Fibroblast of the aortic adventitia (primary cell): ENCODE data around the gene HOXD9. TPM values are rescaled to one million over a fixed set of nuclear protein-coding genes. Genes with fewer than 3 reads are reported as not detected.

Source experiments
- DNase-seq: peaks from one replicate; pipeline ENCODE4 v3.0.0-alpha.2; 2010; ENCODE audit warnings: low read depth
- H3K4me3 ChIP-seq: 2 replicates; pipeline ENCODE4 v1.5.1; 2011; ENCODE audit warnings: low read depth, mild to moderate bottlenecking, control low read depth, low read length, moderate library complexity
- total RNA-seq: library from RNA; depleted of rRNA; stranded (reverse); fragments of >200 nt; gene quantifications from 2 replicates; pipeline ENCODE4 v1.2.3, GENCODE V29; 2012; ENCODE audit warnings: low replicate concordance
- TF ChIP-seq, protein P1 (sequence below): IDR thresholded peaks from 2 replicates; pipeline ENCODE4 v1.5.1; 2011; ENCODE audit warnings: mild to moderate bottlenecking, low read length, control low read depth, inconsistent platforms; ENCODE audit not compliant: insufficient read depth

Gene HOXD9
- total RNA-seq, 1 donor, result not detected

DNA sequence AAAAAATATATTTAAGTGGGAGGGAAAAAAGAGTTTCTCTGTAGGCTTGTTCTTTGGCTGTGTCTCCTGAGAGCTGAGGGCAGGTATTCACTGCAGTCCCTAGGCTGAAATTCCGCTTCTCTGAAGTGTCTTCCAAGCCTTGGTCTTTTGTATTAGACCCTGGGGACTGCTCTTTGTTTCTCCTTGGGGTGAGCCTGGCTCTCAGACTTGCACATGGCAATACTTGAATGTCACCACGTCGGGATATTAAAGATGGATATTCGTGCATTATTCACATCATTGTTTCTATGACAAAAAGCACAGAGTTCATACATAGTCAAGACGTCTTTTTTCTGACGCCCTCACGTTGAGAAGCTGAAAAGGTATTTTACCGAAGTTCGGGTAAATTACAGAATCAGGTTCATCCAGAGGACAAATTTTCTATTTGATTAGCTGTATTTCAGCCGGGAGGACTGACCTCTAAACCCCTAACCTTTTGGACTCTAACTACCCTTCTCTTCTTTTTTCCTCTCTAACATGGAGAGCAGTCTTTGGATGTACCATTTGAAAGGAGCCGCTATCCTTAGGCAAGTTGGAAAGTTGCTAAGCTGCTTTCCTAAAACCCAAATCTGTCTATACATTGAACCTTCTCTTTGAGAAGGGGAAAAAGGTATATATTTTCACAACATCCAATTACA is 32.2 kb downstream of the HOXD9 start:
- DNase-seq, result no peak
- H3K4me3 ChIP-seq, result no peak overlapping the region
- TF ChIP-seq, protein P1, sequence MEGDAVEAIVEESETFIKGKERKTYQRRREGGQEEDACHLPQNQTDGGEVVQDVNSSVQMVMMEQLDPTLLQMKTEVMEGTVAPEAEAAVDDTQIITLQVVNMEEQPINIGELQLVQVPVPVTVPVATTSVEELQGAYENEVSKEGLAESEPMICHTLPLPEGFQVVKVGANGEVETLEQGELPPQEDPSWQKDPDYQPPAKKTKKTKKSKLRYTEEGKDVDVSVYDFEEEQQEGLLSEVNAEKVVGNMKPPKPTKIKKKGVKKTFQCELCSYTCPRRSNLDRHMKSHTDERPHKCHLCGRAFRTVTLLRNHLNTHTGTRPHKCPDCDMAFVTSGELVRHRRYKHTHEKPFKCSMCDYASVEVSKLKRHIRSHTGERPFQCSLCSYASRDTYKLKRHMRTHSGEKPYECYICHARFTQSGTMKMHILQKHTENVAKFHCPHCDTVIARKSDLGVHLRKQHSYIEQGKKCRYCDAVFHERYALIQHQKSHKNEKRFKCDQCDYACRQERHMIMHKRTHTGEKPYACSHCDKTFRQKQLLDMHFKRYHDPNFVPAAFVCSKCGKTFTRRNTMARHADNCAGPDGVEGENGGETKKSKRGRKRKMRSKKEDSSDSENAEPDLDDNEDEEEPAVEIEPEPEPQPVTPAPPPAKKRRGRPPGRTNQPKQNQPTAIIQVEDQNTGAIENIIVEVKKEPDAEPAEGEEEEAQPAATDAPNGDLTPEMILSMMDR, result no peak

DNA sequence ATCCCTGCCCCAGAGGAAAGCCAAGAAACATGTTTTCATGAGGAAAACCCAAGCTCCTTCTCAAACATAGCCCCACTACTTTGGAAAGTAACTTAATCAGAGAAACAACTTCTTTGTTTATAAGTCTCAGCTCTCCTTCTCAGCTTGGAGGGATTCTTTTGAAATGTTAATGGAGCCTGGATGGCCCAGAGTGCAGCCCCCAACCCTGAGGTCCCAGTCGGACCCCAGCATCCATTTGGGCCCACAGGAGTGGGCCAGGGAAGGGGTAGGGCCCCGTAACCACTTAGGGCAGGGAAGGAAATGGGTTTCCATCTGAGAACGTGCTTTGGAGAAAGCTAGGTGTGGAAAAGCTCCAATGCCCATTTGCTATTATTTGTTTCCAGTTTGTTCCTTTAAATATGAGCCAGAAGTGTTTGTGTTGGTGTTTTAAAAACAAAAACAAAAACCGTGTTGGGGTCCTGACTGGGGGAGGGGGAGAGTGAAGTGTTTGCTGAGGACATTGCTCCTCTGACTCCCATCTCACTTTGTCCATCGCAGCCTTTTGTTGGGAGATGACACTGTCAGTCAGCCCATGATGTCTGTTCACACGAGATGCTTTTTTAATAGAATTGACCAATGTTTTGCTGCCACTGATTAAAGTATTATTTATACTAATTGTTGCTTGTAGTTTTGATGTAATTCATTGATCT is 33.0 kb downstream of the HOXD9 start:
- H3K4me3 ChIP-seq, result no peak overlapping the region
- DNase-seq, result no peak
- TF ChIP-seq, protein P1, result no peak

DNA sequence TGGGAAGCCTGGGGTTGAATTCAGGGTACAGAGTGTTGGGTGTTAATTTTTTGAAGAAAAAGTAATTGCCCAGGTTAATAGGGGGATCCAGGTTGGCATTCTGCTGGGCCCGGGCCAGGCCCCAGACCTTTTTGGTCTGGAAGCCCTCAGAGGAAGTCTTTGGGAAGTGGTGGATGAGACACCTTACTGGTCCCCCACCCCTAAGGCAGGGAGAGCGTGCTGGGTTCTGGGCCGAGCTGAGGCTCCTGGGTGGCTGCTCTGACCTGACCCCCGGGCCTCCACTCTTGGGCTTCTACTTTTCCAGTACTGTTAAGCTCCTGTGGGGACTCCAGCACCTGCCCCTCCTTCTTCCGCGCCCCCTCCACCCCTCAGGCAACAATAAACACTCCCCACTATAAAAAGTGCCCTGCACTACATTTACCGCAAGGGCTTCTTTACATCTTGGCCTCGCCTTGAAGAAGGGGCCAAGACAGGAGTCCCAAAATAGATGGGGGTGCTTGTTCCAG is 33.8 kb downstream of the HOXD9 start:
- no peak for DNase-seq
- H3K4me3 ChIP-seq, result no peak overlapping the region
- TF ChIP-seq, protein P1, result no peak

DNA sequence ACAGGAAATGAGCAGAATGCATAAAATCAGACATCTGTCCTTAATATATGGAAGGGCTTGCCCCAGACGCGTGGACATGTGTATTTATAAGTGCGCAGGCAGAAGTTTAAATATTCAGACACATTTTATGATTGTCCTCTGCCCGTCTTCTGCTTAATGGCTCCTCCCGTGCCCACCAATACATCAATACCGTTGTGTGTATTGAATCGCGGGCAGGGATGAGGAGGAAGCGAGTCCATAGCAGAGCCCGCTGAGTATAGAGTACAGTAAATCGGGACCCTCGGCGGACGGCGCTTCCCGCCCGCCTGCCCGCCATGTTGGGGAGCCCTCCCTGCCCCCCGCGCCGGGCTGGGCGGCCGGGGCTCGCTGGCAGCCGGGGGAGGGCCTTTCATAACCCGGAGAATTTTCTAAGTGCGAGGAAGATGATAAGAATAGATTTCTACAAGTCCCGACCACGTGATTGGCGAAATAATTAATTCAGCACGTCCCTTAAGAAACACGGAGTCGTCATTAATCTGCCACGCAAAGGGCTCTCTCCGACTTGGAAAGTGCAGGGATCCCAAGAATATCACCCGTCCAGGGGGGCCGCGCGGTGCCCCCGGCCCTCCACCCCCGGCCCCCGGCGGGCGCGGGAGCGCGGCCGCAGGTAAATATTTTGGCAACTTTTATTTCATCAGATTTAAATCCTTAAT is 34.4 kb downstream of the HOXD9 start, which contains the start of gene HOXD3:
Gene HOXD3 (plus strand): TSS at position 501 of the 692 bp plus-strand sequence. CDS start 11,808 bp downstream, outside the sequence.
- DNase-seq, result no peak

DNA sequence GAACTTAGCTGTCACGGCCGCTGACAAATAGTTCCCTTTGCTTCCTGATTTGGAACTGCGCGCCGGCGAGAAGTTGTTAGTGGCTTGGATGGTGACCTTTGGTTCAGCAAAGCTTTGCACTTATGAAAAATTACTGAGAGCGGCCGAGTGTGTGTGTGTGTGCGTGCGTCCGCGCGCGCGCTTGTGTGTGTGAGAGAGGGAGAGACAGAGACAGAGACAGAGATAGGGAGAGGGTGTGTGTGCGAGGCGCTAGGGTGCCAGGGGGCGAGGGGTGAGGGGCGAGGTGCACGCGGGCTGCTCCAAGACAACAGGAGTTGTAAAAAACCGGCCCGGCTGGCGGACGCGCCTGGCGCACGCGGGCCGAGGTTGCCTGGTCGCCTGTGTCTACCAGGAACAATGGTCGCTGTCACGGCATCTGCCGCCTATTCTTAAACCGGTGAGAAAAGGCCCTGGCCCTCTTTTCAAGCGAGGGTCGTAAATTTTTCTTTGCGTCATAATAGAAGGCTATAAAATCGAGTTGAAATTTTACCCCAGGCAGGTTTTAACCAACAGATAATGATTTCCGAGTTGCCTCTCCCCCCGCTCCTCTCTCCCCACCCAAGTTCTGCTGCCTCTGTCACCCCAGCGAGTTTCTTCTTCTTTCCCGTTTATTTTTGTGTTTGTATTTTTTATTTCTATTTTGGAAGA is 35.1 kb downstream of the HOXD9 start:
- TF ChIP-seq, protein P1, result no peak
- no peak overlapping the region for H3K4me3 ChIP-seq
- DNase-seq, result no peak

More for the DNA sequence above, 34.4 kb downstream of the HOXD9 start, which contains the start of gene HOXD3:
- no peak within 1 kb of the TSS for H3K4me3 ChIP-seq
- TF ChIP-seq, protein P1, result no peak

DNA sequence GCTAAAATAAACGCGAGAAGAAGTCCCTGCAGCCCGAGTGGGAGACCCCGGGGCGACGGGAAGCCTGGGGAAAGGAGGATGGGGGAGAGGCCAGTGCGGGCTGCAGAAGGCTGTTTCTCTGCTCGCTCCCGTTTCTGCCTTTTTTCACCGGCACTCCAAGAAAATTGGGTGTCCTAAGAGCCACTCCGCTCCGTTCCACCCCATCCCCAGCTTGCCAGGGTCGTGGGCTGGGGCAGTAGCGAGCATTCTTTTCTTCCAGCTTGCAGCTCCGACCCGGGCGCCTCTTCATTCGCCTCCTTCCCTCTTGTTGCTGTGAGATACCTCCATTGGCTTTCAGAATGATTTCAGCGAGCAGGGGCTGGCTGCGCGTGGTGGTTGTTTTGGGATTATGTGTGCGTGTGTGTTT is 35.7 kb downstream of the HOXD9 start:
- H3K4me3 ChIP-seq, result no peak overlapping the region
- TF ChIP-seq, protein P1, result no peak
- no peak for DNase-seq
